WTC11 (cell line): ENCODE results near the gene TBX15.

Experiments
- ATF3 ChIP-seq: sonication (generic); formaldehyde crosslinking; conservative IDR thresholded peaks from 2 replicates; pipeline ENCODE4 v1.8.1; 2022; ENCODE audit warnings: mild to moderate bottlenecking, missing genetic modification reagents
- MAX ChIP-seq: sonication (generic); formaldehyde crosslinking; IDR thresholded peaks from 2 replicates; pipeline ENCODE4 v1.8.0; 2022; ENCODE audit warnings: mild to moderate bottlenecking, missing genetic modification reagents
- NFYB ChIP-seq: sonication (generic); formaldehyde crosslinking; conservative IDR thresholded peaks from 2 replicates; pipeline ENCODE4 v1.8.0; 2022; ENCODE audit warnings: low read depth, missing genetic modification reagents
- PRRX2 ChIP-seq: fragments of 250-450 bp; sonication (Bioruptor Pico); IDR thresholded peaks from 2 replicates; pipeline ENCODE4 v1.8.0; 2021; ENCODE audit warnings: mild to moderate bottlenecking
- TEAD4 ChIP-seq: sonication (generic); formaldehyde crosslinking; IDR thresholded peaks from 2 replicates; pipeline ENCODE4 v1.8.0; 2022; ENCODE audit warnings: mild to moderate bottlenecking, missing genetic modification reagents
- ZNF232 ChIP-seq: sonication (generic); formaldehyde crosslinking; IDR thresholded peaks from 2 replicates; pipeline ENCODE4 v1.8.0; 2022; ENCODE audit warnings: mild to moderate bottlenecking, missing genetic modification reagents

- TF ChIP-seq NFYB (CRISPR knock-in tag): no peak
- no peak for TF ChIP-seq TEAD4 (CRISPR knock-in tag)
- TF ChIP-seq PRRX2 (CRISPR knock-in tag): no peak
- no peak for TF ChIP-seq ATF3 (CRISPR knock-in tag)
- no peak for TF ChIP-seq ZNF232 (CRISPR knock-in tag)
- TF ChIP-seq MAX (CRISPR knock-in tag): no peak
Observed at GRCh38 chr1:118983558-118984041, 4.5 kb downstream of the TBX15 start.
